Measurements from ENCODE around the gene RARRES2. TPM values are rescaled to one million over a fixed set of nuclear protein-coding genes. Genes with fewer than 3 reads are reported as not detected.

RARRES2 gene
- total RNA-seq, 1 donor from 2014 or later, result 305 TPM

DNA sequence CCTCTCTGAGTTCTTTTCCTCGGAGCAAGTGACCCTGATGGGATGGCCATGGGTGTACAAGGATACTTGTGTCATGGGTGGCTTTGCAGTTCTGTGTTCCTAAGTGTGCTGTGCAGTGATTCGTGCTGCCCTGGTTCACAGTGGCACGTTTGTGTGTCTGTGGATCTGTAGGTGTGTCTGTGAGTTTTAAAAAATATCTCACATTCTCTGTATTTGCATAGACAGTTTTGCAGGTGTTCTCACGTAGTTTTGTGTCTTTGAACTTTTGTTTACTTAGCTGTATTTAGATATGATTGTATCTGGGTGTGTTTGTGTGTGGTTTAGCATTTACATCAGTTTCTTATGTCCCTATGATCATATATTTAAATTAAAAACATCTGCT lies 41.4 kb upstream of the RARRES2 start:
- intact Hi-C loops (cut with DNase I), result no loop called here

DNA sequence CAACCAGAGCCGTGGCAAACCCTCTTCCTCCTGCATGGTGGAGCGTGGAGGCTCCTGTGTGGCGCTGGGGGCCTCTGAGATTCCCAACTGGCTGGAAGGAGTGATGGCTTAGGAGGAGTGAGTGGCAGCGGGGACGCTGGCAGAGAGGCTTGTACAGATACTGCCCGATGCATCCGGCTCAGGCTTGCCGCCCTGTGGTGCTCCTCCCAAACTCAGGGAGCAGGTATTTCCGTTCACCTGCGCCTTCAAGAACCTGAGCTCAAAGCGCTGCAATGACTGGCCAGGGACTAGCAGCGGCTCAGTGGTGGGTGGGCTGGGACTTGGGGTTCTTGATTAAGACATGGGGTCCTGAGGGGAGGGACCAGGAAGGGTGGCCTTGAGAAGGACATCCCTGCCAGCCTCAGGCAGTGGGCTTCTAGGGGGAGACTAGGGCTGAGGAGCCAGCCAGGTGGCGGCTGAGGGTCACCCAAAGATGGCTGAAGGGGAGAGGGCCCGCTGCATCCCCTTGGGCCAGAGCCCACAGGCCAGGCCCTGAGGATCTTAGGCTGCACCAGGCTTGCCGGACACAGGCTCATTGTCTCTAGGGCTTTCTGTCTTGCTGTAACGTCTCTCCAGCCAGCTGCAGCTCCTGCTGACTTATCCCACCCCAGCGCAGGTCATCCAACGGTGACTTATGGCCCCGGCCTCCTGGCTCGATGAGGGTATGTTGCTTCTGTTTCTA lies 40.9 kb upstream of the RARRES2 start:
- no peak overlapping the region for H3K27ac ChIP-seq
- no peaks in the 10 kb centered on the region for H3K9me3 ChIP-seq
- no peaks in the 10 kb centered on the region for H3K27me3 ChIP-seq
- peaks cover 37% of the 10 kb centered on the region for H3K4me1 ChIP-seq
- DNase-seq (ENCODE audit: extremely low spot score in 2 of 2), result no peak
- no peaks in the 10 kb centered on the region for H3K36me3 ChIP-seq
- no peak for TF ChIP-seq POLR2AphosphoS5 (IDR thresholded peaks at IDR 0.05; ENCODE audit: insufficient read depth in 1 of 2, low read depth in 1 of 2)
- TF ChIP-seq, protein P1, sequence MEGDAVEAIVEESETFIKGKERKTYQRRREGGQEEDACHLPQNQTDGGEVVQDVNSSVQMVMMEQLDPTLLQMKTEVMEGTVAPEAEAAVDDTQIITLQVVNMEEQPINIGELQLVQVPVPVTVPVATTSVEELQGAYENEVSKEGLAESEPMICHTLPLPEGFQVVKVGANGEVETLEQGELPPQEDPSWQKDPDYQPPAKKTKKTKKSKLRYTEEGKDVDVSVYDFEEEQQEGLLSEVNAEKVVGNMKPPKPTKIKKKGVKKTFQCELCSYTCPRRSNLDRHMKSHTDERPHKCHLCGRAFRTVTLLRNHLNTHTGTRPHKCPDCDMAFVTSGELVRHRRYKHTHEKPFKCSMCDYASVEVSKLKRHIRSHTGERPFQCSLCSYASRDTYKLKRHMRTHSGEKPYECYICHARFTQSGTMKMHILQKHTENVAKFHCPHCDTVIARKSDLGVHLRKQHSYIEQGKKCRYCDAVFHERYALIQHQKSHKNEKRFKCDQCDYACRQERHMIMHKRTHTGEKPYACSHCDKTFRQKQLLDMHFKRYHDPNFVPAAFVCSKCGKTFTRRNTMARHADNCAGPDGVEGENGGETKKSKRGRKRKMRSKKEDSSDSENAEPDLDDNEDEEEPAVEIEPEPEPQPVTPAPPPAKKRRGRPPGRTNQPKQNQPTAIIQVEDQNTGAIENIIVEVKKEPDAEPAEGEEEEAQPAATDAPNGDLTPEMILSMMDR (IDR thresholded peaks at IDR 0.05), result no peak
- no peak for TF ChIP-seq POLR2A (IDR thresholded peaks at IDR 0.05)
- intact Hi-C loops (cut with DNase I), result no loop called here
- H3K4me3 ChIP-seq, result no peak overlapping the region

More for the DNA sequence above, 41.4 kb upstream of the RARRES2 start:
- H3K4me1 ChIP-seq, result peaks cover 37% of the 10 kb centered on the region
- no peaks in the 10 kb centered on the region for H3K36me3 ChIP-seq
- no peak overlapping the region for H3K27ac ChIP-seq
- TF ChIP-seq POLR2AphosphoS5 (IDR thresholded peaks at IDR 0.05; ENCODE audit: insufficient read depth in 1 of 2, low read depth in 1 of 2), result no peak
- no peak for TF ChIP-seq POLR2A (IDR thresholded peaks at IDR 0.05)
- TF ChIP-seq, protein P1 (IDR thresholded peaks at IDR 0.05), result no peak
- no peaks in the 10 kb centered on the region for H3K9me3 ChIP-seq
- DNase-seq (ENCODE audit: extremely low spot score in 2 of 2), result no peak
- no peaks in the 10 kb centered on the region for H3K27me3 ChIP-seq
- no peak overlapping the region for H3K4me3 ChIP-seq

DNA sequence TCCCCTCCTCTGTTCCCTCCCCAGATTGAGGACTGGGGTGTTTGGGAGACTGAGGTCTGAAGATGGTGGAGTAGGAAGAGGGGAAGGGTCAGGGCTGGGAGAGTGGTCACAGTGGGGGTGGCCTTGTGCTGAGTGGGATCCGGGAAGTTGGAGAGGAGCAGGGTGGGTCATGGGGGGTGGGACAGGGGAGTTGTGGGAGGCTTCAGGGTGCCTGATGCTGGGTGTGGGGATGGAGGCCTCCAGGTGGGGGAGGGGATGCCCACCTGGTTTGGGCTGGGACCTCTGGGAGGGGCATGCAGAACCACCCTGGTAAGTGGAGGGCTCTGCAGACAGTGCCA lies 40.3 kb upstream of the RARRES2 start:
- Histone ChIP-seq H3K9me3 (no peaks in the 10 kb centered on the region), H3K27ac (no peak overlapping the region), H3K4me3 (no peak overlapping the region), H3K27me3 (no peaks in the 10 kb centered on the region), H3K36me3 (no peaks in the 10 kb centered on the region), H3K4me1 (peaks cover 37% of the 10 kb centered on the region)
- no peak for DNase-seq (ENCODE audit: extremely low spot score in 2 of 2)
- TF ChIP-seq POLR2AphosphoS5 (IDR thresholded peaks at IDR 0.05; ENCODE audit: insufficient read depth in 1 of 2, low read depth in 1 of 2) (no peak), POLR2A (IDR thresholded peaks at IDR 0.05) (no peak)
- TF ChIP-seq, protein P1 (IDR thresholded peaks at IDR 0.05), result no peak
- intact Hi-C loops (cut with DNase I), result no loop called here

DNA sequence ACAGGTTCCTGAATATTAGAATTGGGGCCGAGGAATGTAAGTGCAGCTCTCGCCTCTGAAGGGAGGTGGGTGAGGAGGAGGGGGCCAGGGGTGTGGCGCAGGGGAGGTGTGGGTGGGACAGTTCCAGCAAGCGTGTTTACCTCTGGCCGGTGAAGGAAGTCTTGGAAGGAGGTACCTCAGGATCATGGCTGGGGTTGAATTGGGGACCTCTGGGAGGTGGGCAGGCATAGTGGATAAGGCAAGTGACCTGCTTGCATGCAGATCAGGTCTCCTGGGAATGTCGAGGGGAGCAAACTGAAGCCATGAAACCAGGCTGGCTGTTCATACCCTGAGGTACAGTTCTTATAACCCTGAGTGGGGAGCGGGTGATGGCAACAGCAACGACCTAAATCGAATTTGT lies 39.7 kb upstream of the RARRES2 start:
- Histone ChIP-seq H3K36me3 (no peaks in the 10 kb centered on the region), H3K27me3 (no peaks in the 10 kb centered on the region), H3K9me3 (no peaks in the 10 kb centered on the region), H3K27ac (no peak overlapping the region), H3K4me1 (peaks cover 37% of the 10 kb centered on the region), H3K4me3 (no peak overlapping the region)
- DNase-seq (ENCODE audit: extremely low spot score in 2 of 2), result no peak
- intact Hi-C loops (cut with DNase I), result no loop called here
- TF ChIP-seq POLR2AphosphoS5 (IDR thresholded peaks at IDR 0.05; ENCODE audit: insufficient read depth in 1 of 2, low read depth in 1 of 2), result no peak
- TF ChIP-seq POLR2A (IDR thresholded peaks at IDR 0.05), result no peak
- TF ChIP-seq, protein P1 (IDR thresholded peaks at IDR 0.05), result no peak

DNA sequence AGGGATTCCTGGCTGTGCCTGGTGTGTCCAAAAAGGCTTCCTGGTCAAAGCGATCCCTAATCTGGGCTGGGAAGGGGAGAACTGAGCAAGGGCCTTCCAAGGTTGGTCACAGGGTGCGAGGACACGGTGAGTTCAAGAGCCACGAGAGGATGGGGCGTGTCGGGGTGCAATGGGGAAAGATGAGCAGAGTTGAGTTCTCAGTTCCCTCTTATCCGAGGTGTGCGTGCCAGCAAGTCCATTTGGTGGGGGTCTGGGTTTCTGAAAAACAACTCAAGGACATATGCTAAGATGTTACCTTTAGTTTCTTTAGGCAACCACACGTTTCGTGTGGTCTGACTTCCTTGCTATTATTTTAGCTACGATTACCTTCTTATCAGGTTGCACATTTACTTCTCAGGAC lies 39.0 kb upstream of the RARRES2 start:
- intact Hi-C loops (cut with DNase I), result no loop called here
- TF ChIP-seq, protein P1 (IDR thresholded peaks at IDR 0.05), result no peak
- TF ChIP-seq POLR2A (IDR thresholded peaks at IDR 0.05), result no peak
- TF ChIP-seq POLR2AphosphoS5 (IDR thresholded peaks at IDR 0.05; ENCODE audit: insufficient read depth in 1 of 2, low read depth in 1 of 2), result no peak
- Histone ChIP-seq H3K9me3 (no peaks in the 10 kb centered on the region), H3K4me3 (peak overlapping the region in 1 of 2 donors; percentile 77), H3K4me1 (peaks cover 37% of the 10 kb centered on the region), H3K36me3 (no peaks in the 10 kb centered on the region), H3K27ac (no peak overlapping the region), H3K27me3 (no peaks in the 10 kb centered on the region)
- DNase-seq (ENCODE audit: extremely low spot score in 2 of 2), result no peak

Measured in vagina (tissue), 2 donors.